Psoas muscle (tissue), 8 donors: Measurements from ENCODE around the gene ENG. TPM values are rescaled to one million over a fixed set of nuclear protein-coding genes. Genes with fewer than 3 reads are reported as not detected.

ENCODE experiments used
- ATAC-seq, 4 donors: fragments of 200-7000 bp; cut with Tn5 transposase; one replicate each; pipeline ENCODE4 v1.9.1; 2020; ENCODE audit warnings: moderate library complexity in 3 of 4, mild to moderate bottlenecking in 2 of 4
- DNase-seq, 2 donors: peaks; one replicate each; pipeline ENCODE4 v3.0.0-alpha.2; 2020
- H3K27ac ChIP-seq: fragments of 200-600 bp; one replicate; pipeline ENCODE4 v1.8.0; 2022
- H3K27me3 ChIP-seq, 3 donors: fragments of 200-600 bp in 1 of 3; one replicate each; pipeline versions ENCODE4 v1.6.1 to v1.8.0; 2013 to 2022; ENCODE audit warnings: low read length in 2 of 3, mild to moderate bottlenecking in 2 of 3, moderate library complexity in 1 of 3; ENCODE audit not compliant: insufficient read depth in 3 of 3
- H3K36me3 ChIP-seq, 2 donors: fragments of 200-600 bp in 1 of 2; one replicate each; pipeline versions ENCODE4 v1.6.1 to v1.8.0; 2013 to 2022; ENCODE audit warnings: low read depth in 1 of 2, mild to moderate bottlenecking in 1 of 2, moderate library complexity in 1 of 2; ENCODE audit not compliant: insufficient read depth in 1 of 2
- H3K4me1 ChIP-seq: fragments of 200-600 bp; one replicate; pipeline ENCODE4 v1.8.0; 2022
- H3K4me3 ChIP-seq: fragments of 200-600 bp; one replicate; pipeline ENCODE4 v1.8.0; 2022; ENCODE audit warnings: mild to moderate bottlenecking
- H3K9me3 ChIP-seq: fragments of 200-600 bp; one replicate; pipeline ENCODE4 v1.8.0; 2022
- WGBS, 3 donors: extraction: QIAGEN DNeasy Blood & Tissue Kit; methylation state at CpG; one replicate each; pipeline versions ENCODE4 v1.1.6 to v1.1.7; 2013; 5-methylcytosine and 5-hydroxymethylcytosine counted together
- intact Hi-C, 2 donors: fragments of 100-400 bp; cut with DNase I; formaldehyde crosslinking; loops; one replicate each; pipeline versions ENCODE4 v1.11.0 to v1.14.2; 2022
- polyA plus RNA-seq, 3 donors: library from polyadenylated mRNA; stranded (reverse); fragments of 200-250 nt; gene quantifications; one replicate each; pipeline ENCODE4 v1.2.3, GENCODE V29; 2013
- total RNA-seq, 4 donors: library from RNA; stranded (reverse); fragmentation: NEBNext Ultra II Directional in 2 of 4; extraction: Animal tissue kit (Norgen Biotek cat#: 25700) in 2 of 4; gene quantifications; one replicate each; pipeline versions ENCODE4 v1.2.1 to v1.2.4, GENCODE V29; 2021 to 2023
- TF ChIP-seq, protein P1 (sequence below): fragments of 200-600 bp; IDR thresholded peaks from one replicate; pipeline ENCODE4 v1.8.0; 2022; ENCODE audit warnings: antibody characterized with exemption
- donor health status: healthy with polysubstance abuse.
- donor health status: DM: no; HTN: no; CAD: no; lungs with moderate emphysema.
- donor health status: Bipolar disorder and iron deficiency.
- donor health status: healthy.
- donor health status: DM: yes; HTN: yes; CAD: no.
- donor health status: DM: no; HTN: no; CAD: no.
- donor health status: DM: no; HTN: no; CAD: no.
- donor health status: DM: yes; HTN: yes; CAD: no.

Gene ENG
- total and polyA plus RNA-seq, 7 donors, result 22.1 to 80.4 (median 38.6) TPM

GRCh38 chr9:127874301-127875221 lies 20.1 kb upstream of the ENG start:
- TF ChIP-seq, protein P1, sequence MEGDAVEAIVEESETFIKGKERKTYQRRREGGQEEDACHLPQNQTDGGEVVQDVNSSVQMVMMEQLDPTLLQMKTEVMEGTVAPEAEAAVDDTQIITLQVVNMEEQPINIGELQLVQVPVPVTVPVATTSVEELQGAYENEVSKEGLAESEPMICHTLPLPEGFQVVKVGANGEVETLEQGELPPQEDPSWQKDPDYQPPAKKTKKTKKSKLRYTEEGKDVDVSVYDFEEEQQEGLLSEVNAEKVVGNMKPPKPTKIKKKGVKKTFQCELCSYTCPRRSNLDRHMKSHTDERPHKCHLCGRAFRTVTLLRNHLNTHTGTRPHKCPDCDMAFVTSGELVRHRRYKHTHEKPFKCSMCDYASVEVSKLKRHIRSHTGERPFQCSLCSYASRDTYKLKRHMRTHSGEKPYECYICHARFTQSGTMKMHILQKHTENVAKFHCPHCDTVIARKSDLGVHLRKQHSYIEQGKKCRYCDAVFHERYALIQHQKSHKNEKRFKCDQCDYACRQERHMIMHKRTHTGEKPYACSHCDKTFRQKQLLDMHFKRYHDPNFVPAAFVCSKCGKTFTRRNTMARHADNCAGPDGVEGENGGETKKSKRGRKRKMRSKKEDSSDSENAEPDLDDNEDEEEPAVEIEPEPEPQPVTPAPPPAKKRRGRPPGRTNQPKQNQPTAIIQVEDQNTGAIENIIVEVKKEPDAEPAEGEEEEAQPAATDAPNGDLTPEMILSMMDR, result no peak
- H3K27me3 ChIP-seq, result no peaks in the 10 kb centered on the region
- DNase-seq, result no peak
- intact Hi-C loops, result loop anchor here (5.0 kb wide), 5 partner anchors 43 to 282 kb away; partner anchors contain the start of genes CDK9 (in 2 of the 2), TOR2A (in 2 of the 2), FPGS (in 1 of the 2) and ST6GALNAC4 (in 1 of the 2)
- peaks cover 44% of the 10 kb centered on the region for H3K4me1 ChIP-seq
- WGBS, 3 donors, result 29 to 56% (median 32%) methylated on average over 19 of the region's 19 CpGs
- H3K36me3 ChIP-seq, result peaks cover 0 to 38% of the 10 kb centered on the region in 2 donors
- H3K4me3 ChIP-seq, result peak overlapping the region; percentile 78
- peak overlapping the region; percentile 85 for H3K27ac ChIP-seq
- H3K9me3 ChIP-seq, result no peaks in the 10 kb centered on the region
- ATAC-seq, result peak in 3 of 4 donors; percentile 2 to 31 (median 21)

GRCh38 chr9:127873886-127874285 lies 19.4 kb upstream of the ENG start:
- WGBS, 3 donors, result 16 to 19% (median 18%) methylated on average over 10 of the region's 10 CpGs
- no peaks in the 10 kb centered on the region for H3K27me3 ChIP-seq
- peak overlapping the region; percentile 78 for H3K4me3 ChIP-seq
- TF ChIP-seq, protein P1, result no peak
- peaks cover 0 to 44% of the 10 kb centered on the region in 2 donors for H3K36me3 ChIP-seq
- DNase-seq (peak; percentile 85 to 94), ATAC-seq (peak; percentile 56 to 66 (median 61))
- intact Hi-C loops, result loop anchor here (5.0 kb wide), 5 partner anchors 43 to 282 kb away; partner anchors contain the start of genes TOR2A (in 2 of the 2), CDK9 (in 1 of the 2), FPGS (in 1 of the 2) and ST6GALNAC4 (in 1 of the 2)
- peak overlapping the region; percentile 85 for H3K27ac ChIP-seq
- H3K9me3 ChIP-seq, result no peaks in the 10 kb centered on the region
- peaks cover 44% of the 10 kb centered on the region for H3K4me1 ChIP-seq

GRCh38 chr9:127873223-127873691 lies 18.8 kb upstream of the ENG start:
- Histone ChIP-seq H3K27me3 (no peaks in the 10 kb centered on the region), H3K9me3 (no peaks in the 10 kb centered on the region), H3K36me3 (peaks cover 0 to 50% of the 10 kb centered on the region in 2 donors), H3K27ac (peak overlapping the region; percentile 85), H3K4me3 (peak overlapping the region; percentile 78), H3K4me1 (peaks cover 40% of the 10 kb centered on the region)
- TF ChIP-seq, protein P1, result no peak
- intact Hi-C loops, result loop anchor here (5.0 kb wide), 5 partner anchors 44 to 281 kb away; partner anchors contain the start of genes TOR2A (in 2 of the 2), CDK9 (in 1 of the 2), FPGS (in 1 of the 2) and ST6GALNAC4 (in 1 of the 2)
- WGBS, 3 donors, result 50 to 63% (median 56%) methylated on average over 18 to 19 of the region's 19 CpGs
- ATAC-seq, result no peak
- no peak for DNase-seq

- ATAC-seq (no peak), DNase-seq (no peak)
- no peak overlapping the region for H3K4me3 ChIP-seq
- TF ChIP-seq, protein P1, result no peak
- no peaks in the 10 kb centered on the region for H3K9me3 ChIP-seq
- H3K27me3 ChIP-seq, result no peaks in the 10 kb centered on the region
- peaks cover 0 to 56% of the 10 kb centered on the region in 2 donors for H3K36me3 ChIP-seq
- peaks cover 38% of the 10 kb centered on the region for H3K4me1 ChIP-seq
- 83 to 91% (median 89%) methylated on average over 20 of the region's 20 CpGs for WGBS, 3 donors
- H3K27ac ChIP-seq, result peak overlapping the region; percentile 85
- intact Hi-C loops, result loop anchor here (5.0 kb wide), 5 partner anchors 45 to 280 kb away; partner anchors contain the start of genes TOR2A (in 2 of the 2), CDK9 (in 1 of the 2), FPGS (in 1 of the 2) and ST6GALNAC4 (in 1 of the 2)
Measured at GRCh38 chr9:127872369-127873222, 18.1 kb upstream of the ENG start.
